GM21576 (cell line): Measurements from ENCODE around the gene SEL1L2.

Source experiments
- ATAC-seq: cut with Tn5 transposase; IDR thresholded peaks from one replicate; pipeline ENCODE4 v1.9.1; 2021; ENCODE audit warnings: mild to moderate bottlenecking, moderate library complexity; ENCODE audit not compliant: unreplicated experiment

The SEL1L2 gene

GRCh38 chr20:13865791-13866351 lies 124.5 kb downstream of the SEL1L2 start:
- ATAC-seq = no peak

GRCh38 chr20:13865156-13865555 lies 125.3 kb downstream of the SEL1L2 start:
- ATAC-seq = no peak

DNA sequence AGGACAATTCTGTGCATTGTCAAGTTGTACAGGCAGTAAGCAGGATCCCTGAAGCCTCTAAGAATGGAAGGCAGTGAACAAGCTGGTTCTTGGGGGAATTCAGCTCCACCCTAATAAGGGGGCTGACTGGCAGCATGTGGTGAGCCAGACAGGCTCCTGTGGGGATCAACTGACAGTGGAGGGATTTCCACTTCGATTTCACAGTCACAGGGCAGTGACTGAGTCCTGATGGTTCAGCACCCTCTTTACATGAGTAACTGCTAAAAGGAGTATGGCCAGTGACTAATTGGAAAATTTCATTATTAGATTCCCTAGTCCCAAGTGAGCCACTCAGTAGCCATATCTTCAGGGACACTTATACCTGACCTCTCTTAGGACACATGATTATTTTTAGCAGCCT lies 127.2 kb downstream of the SEL1L2 start:
- ATAC-seq = no peak

GRCh38 chr20:13862245-13862644 lies 128.2 kb downstream of the SEL1L2 start:
- ATAC-seq = no peak

DNA sequence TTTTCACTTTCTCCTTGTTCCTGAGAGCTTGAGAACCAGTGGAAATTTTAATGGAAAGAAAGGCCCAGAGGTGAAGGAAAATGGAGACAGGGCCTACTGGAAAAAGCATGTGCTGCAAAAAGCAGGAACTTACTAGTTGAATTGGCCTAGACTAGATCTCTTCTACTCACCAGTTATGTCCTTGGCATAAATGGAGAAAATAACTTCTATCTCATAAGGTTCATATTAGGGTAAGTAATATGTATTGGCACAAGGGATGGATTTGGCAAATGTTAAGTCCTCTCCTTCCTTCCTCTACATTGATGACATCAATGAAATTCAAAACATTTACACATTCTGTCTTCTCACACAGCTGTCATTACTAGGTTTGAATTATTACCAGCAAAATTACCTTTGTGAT lies 131.5 kb downstream of the SEL1L2 start:
- no peak for ATAC-seq

DNA sequence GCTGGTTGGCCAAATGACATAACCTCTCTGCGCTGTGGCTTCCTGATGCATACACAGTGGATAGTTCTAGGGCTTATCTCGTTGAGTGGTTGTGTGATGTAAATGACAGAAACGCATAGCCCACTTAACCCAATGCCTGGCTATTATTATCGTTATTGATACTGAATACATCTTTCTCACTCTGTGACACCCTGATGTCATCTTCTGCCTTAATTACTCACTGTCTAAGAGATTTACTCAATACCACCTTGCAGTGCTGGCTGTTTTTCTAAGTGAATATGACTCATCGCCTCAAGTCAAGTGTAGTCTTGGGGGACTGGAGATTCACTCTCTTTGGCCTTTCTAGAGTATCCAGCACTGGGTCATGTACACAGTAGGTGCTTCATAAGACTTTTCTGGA lies 132.0 kb downstream of the SEL1L2 start:
- ATAC-seq = no peak

DNA sequence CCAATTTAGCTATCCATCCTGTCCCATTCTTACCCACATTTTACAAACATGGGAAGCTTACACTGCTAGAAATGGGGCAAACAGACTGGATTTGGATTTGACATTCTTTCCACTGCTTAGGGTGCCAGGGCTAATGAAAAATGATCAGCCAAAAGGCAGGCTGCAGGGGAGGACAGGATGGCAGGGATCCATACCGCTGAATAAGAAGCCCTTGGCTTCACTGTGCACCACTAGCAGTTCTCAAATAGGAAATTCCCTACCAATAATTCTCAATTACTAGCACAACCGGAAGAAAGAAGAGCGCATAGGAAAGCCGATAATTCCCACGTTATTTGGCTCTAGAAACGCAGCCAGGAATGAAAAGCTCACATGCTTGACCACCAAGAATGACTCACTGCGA lies 132.5 kb downstream of the SEL1L2 start:
- ATAC-seq = no peak

DNA sequence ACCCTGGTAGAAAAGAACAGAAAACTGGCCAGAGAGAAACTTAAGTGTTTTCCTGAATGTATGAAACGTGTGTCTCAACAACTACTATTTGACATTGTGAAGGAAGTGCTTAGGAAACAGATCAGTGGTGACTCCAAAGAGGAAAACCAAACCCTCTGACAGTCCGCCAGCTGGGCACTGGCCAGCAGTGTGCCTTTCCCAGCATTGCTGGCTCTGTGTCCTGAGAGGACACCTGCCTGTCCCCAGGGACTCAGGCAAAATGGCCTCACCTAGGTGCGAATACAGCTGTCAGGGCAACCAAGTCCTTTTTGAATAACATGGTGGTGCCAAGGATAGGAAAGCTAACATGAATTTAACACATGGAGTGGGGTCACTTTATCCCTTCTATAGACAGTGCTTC lies 133.1 kb downstream of the SEL1L2 start:
- no peak for ATAC-seq

GRCh38 chr20:13856354-13856753 lies 134.1 kb downstream of the SEL1L2 start:
- no peak for ATAC-seq

DNA sequence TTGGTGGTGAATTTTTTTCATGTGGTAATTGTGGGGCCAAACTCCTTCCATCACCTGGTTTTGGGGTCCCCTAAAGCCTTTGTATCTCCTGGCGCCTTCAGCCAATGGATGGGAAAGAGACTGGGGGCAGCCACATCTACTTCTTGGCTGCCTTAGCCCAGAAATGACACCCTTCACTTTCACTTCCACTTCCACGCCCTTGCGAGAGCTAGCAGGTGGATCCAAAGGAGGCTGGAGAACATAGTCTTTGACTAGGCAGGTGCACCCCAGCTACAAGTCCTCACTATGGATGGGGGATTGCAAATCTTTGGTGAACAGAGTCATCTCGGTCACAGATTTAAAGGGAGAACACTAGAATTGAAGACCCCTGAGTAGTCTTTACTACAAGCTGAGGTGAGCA lies 134.8 kb downstream of the SEL1L2 start:
- no peak for ATAC-seq

DNA sequence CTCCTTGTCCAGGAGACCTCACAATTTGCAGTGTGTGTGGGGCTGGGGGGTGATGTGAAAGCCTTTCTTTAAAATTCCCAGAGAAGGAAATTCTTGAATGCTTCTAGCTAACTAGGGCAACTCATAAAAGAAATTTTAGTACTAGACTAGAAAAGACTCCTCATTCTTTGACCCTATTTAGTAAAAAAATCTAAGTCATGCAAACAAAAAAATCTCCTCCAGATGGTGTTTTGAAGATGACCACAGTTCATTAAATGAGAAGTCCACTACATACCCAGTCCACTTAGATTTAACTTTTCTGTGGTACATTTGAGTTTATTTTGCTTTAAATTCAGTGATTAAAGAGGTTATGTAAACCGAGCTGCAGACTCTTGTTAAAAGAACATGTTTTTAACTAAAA lies 138.1 kb downstream of the SEL1L2 start:
- no peak for ATAC-seq

GRCh38 chr20:13851279-13851678 lies 139.1 kb downstream of the SEL1L2 start:
- no peak for ATAC-seq

GRCh38 chr20:13844296-13844695 lies 146.1 kb downstream of the SEL1L2 start:
- no peak for ATAC-seq

GRCh38 chr20:13841206-13841605 lies 149.2 kb downstream of the SEL1L2 start:
- ATAC-seq = no peak

- ATAC-seq = no peak
These were observed 150.3 kb downstream of the SEL1L2 start for GRCh38 chr20:13840093-13840465.

- no peak for ATAC-seq
These were observed 150.9 kb downstream of the SEL1L2 start for GRCh38 chr20:13839421-13840092.

DNA sequence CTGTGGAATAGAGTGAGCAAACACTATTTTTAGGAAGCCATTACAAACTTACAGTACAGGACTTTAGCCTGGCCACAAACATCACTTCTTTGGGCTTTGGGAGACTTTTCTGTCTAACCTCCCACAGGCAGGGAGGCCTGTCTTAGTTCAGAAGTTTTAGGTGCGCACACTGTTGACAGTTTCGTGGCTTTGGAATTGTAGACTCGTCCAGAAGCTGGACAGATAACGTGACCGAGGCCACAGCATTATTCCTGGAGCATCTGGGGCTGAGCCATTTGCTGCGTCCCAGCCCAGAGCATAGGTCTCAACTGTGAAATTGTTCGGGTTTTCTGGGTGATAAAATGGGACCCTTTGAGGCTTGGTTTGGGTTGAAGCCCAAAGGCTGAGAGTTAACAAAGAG lies 151.8 kb downstream of the SEL1L2 start:
- ATAC-seq = no peak

- no peak for ATAC-seq
These were observed 158.9 kb downstream of the SEL1L2 start for GRCh38 chr20:13831476-13831875.

- ATAC-seq = no peak
These were observed 164.9 kb downstream of the SEL1L2 start for GRCh38 chr20:13825465-13825864.

- no peak for ATAC-seq
These were observed 166.0 kb downstream of the SEL1L2 start for GRCh38 chr20:13824459-13824858.

GRCh38 chr20:13822459-13822858 lies 168.0 kb downstream of the SEL1L2 start:
- no peak for ATAC-seq

- ATAC-seq = no peak
These were observed 168.5 kb downstream of the SEL1L2 start for GRCh38 chr20:13821876-13822275.
